ENCODE results near the gene KIRREL3.
"Not testable (repeated sequence)": the region's sequence is repeated elsewhere in the genome, so short reads cannot be mapped to it uniquely, and the experiment has no call there.

KIRREL3 gene

GRCh38 chr11:126403022-126403581 lies 597.5 kb downstream of the KIRREL3 start:
- ATAC-seq (no peak), DNase-seq (no peak)

- no peak for DNase-seq
- ATAC-seq = no peak
Measured at GRCh38 chr11:126400479-126400878, 600.1 kb downstream of the KIRREL3 start.

DNA sequence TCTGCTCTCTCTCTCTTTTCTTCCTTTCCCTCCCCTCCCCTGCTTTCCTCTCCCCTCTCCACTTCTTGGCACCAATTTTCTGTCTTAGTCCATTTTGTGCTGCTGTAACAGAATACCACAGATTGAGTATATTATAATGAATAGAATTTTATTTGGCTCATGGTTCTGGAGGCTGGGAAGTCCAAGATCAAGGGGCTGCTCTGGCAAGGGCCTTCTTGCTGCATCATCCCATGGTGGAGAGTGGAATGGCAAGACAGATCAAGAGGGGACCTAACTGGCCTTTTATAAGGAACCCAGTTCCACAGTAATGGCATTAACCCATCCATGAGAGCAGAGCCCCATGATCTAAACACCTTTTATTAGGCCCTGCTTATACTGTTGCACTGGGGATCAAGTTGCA lies 600.6 kb downstream of the KIRREL3 start:
- DNase-seq (no peak), ATAC-seq (no peak)

- no peak for DNase-seq
- ATAC-seq = no peak
Measured at GRCh38 chr11:126398721-126399120, 601.8 kb downstream of the KIRREL3 start.

DNA sequence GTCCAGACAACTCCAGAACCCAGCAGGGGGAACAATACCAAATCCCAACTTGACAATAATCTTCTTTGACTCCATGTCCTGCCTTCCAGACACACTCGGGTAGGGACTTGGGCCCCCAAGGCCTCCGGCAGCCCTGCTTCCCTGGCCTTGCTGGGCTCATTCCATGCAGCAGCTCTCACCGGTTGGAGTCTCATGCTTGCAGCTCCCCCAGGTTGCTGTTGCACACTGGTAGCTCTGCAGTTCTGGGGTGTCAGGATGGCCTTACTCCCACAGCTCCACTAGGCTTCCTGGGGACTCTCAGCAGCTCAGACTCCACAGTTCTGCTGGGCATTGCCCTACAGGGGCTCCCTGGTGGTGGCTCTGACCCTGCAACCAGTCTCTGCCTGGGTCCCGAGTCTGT lies 602.3 kb downstream of the KIRREL3 start:
- DNase-seq (no peak), ATAC-seq (no peak)

DNA sequence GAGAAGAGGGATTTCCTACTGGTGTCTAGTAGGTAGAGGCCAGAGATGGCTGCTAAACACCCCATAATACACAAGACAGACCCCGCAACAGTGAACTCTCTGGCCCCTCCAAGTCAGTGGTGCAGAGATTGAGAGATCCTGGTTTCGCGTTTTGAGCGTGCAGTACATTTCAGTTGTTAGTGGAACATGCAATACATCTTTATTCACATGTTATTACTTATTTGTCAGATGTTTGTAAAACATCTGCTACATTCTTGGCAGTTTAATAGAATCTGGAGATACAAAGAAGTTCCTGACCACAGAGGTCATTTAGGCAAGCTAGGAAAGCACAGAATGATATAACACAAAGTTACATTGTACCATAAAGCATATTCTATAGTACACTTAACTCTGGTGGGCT lies 603.6 kb downstream of the KIRREL3 start:
- no peak for ATAC-seq
- DNase-seq = no peak

DNA sequence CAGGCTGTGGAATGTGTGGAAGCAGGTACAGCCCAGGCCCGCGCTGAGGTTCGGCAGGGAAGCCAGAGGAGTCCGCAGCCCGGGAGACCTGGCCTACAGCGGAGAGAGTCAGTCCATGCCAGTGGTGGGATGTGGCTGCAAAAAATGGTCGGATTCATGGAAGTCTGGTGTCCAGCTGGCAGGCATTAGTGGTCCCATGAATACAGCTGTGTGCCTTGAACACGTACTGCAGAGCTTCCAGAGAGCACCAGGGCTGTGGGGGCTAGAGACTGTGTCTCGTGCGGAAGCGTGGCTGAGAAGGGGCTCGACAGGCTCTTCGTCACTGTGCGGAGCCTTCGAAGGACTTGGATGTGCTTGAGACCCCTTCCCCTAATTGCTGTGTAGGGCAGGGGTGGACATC lies 604.3 kb downstream of the KIRREL3 start:
- ATAC-seq, DNase-seq: not testable (repeated sequence)

DNA sequence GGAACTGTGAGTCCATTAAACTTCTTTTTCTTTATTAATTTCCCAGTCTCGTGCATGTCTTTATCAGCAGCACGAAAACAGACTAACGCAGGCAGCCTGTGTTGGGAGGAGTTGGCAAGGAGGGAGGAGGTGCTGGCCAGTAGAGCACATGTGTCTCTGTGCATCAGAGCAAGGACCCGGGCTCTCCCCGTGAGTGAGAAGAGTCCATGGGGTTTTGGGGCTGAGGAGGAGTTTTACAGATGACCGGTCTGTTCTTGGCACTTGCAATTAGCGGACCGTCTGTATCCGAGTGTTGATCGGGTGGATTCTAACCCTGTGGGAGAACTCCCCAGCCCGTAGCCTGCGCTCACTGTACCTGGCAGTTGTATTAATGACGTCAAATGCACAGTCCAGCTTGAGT lies 604.8 kb downstream of the KIRREL3 start:
- DNase-seq, ATAC-seq: not testable (repeated sequence)

GRCh38 chr11:126394634-126395072 lies 605.9 kb downstream of the KIRREL3 start:
- not testable (repeated sequence) for ATAC-seq

GRCh38 chr11:126394036-126394435 lies 606.5 kb downstream of the KIRREL3 start:
- no peak for ATAC-seq
- DNase-seq = no peak

More at GRCh38 chr11:126394634-126395072, 605.9 kb downstream of the KIRREL3 start:
- not testable (repeated sequence) for DNase-seq

- ATAC-seq = no peak
- no peak for DNase-seq
Measured at GRCh38 chr11:126393143-126393542, 607.4 kb downstream of the KIRREL3 start.

DNA sequence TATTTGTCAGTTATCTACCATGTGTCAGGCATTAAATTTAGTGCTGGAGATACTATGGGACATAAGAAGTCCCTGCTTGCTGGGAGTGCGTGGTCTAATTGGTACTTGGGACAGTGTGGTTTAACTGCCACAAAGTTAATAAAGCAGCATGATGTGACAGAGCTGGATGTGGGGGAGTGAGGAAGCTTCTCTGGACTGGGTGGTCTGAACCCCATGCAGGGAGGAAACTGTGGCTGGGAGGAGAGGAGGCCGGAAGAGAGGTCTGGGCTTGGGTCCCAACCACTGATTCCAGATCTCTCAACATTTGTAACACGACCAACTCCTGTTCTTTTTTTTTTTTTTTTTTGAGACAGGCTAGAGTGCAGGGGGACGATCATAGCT lies 607.9 kb downstream of the KIRREL3 start:
- no peak for ATAC-seq
- no peak for DNase-seq

DNA sequence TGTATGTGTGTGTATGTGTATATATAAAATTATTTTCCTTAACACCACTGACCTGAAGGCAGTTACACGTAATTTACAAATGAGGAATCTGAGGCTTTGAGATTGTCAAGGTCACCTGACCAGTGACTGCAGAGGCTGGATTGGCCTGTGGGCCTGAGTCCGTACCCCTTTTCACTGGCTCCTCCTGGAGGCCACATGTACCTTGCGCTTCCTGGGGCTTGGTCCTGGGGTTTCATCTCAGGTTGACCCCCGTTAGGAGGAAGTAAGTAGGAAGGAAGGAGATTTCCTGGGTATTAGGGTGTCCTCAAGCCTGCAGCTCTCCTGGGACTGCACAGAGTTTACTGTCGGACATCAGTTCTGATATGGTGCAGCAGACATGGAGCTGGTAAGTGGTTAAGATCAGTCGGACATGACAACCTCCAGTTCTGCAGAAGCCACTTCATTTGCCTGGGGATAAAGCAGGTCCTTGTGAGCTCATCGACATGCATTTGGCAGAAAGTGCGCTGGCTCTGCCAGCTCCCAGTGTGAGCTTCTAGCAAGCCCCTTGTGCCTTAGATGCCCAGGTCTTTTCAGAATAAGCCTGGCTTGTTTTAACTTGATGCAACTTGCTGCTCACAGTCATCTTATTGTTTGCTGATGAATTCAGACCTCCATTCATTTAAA lies 608.5 kb downstream of the KIRREL3 start:
- ATAC-seq = peak; percentile 28

DNA sequence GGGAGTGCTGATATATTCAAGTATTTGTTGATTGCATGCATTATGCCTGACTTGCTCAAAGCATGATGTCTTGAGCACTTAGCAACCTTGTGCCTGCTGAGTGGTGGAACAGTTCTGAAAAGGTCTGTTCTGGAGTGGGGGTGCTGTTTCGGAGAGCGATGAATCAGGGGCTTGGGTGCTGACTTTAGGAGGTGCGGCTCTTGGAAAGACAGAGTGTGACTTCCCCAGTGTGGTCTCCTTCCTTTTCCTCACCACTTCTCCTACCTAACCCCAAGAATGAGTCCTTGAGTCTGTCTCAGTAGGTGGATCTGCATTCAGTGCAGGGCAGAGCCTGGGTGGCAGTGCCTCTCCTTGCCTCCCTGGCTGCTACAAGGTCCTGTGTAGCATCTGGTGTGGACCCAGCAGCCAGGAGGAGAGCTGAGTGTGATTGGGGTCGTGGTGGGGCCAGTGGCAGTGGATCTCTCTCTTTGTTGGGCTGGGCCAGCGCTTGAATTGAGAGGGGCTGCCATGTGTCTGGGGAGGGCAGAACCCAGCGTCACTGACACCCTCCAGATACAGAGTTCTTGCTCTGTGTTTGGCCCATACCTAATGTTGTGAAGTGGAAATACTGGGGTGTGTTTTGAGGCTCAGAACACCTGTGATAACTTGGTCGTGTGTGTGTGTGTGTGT lies 609.1 kb downstream of the KIRREL3 start:
- ATAC-seq (no peak), DNase-seq (no peak)

More for the DNA sequence above, 608.5 kb downstream of the KIRREL3 start:
- DNase-seq = no peak

GRCh38 chr11:126390272-126390867 lies 610.2 kb downstream of the KIRREL3 start:
- DNase-seq = no peak
- no peak for ATAC-seq

DNA sequence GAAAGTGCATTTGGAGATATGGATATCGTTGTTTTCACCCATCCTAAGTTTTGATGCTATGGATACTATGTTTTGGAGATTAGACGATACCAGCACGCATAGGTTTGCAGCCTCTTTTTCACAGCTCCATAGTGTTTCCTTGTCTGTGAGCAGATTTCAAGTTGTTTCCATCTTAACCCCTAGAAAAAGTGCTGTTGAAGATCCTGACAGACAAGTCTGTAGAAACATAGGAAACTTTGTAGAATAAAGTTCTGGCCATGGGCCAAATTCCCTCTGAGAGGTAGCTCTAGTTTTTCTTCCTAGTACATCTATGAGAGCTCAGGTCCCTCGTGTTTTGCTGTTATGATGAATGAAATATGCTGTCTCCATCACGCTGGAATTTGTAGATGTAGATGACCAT lies 612.7 kb downstream of the KIRREL3 start:
- DNase-seq (no peak), ATAC-seq (no peak)

- not testable (repeated sequence) for DNase-seq, ATAC-seq
Measured at GRCh38 chr11:126386729-126387071, 613.9 kb downstream of the KIRREL3 start.

GRCh38 chr11:126385991-126386728 lies 614.4 kb downstream of the KIRREL3 start:
- no peak for DNase-seq
- ATAC-seq = no peak

DNA sequence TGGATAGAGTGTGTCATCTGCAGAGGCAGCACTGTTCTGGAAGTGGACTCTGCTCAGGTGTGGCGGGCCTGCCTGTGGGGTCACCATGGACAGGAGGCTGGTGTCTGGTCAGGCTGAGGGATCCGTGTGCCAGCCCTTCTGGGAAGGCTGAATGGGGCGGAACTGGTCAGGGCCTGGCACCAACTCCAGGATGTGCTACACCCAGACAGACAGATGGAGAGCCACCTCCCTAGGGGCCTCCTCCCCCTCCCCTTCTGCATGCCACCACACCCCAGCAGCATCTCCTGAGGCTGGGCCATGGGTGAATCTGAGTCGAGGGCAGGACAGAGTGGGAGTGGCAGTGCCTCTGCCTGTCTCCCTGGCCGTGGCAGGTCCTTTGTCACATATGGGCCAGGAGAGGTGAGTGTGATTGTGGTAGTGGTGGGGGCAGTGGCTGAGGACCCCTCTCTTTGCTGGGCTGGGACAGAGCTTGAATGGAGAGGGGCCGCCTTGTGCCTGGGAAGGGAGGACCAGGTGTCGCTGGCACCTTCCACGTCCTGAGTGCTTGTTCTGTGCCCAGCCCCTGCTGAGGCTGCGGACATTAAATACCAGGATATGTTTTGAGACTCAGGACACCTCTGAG lies 616.0 kb downstream of the KIRREL3 start:
- DNase-seq = no peak
- ATAC-seq = peak; percentile 11

DNA sequence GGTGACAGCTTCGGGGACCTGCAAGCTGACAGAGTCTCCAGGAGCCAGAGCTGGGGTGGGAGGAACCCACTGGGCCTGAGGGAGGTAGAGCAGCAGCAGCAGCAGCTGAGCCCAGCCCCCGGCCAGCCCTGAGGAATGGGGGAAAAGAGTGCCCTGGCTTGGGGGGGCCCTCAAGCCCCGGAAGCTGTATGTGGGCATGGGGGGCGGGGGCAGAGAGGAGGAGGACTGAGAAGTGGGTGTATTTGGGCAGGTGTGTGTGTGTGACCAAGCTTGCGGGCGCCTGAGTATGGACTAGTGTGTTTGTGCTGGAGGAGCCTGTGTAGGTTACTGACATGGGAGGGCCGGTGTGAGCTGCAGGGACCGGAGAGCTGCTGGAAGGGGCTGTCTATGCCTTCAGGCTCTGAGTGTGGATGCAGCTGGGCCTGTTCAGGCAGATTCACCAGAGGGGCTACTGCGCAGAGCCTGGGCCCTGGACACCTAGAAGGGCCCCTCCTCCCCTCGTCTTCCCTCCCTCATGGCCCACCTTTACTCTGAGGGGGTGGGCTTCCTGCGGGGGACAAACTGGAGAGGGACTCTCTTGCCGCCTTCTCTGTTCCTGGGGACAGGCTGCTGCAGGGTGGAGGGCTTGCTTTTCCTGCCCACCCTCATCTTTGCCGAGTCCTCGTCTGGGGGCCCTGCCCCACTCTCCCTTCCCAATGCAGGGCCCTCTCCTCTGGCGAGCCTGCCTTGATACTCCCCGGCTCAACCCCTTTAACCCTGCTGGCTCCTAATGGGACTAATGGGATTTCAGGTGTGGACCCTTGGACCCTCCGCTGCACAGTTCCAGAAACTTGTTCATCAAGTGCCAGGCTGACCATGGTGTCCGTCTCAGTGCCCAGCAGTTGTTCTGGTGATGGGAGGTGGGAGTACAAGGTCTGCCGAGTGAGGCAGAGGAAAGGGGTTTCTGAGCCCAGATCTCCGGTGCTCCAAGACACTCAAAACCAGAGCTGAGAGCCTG lies 616.9 kb downstream of the KIRREL3 start:
- ATAC-seq = no peak

DNA sequence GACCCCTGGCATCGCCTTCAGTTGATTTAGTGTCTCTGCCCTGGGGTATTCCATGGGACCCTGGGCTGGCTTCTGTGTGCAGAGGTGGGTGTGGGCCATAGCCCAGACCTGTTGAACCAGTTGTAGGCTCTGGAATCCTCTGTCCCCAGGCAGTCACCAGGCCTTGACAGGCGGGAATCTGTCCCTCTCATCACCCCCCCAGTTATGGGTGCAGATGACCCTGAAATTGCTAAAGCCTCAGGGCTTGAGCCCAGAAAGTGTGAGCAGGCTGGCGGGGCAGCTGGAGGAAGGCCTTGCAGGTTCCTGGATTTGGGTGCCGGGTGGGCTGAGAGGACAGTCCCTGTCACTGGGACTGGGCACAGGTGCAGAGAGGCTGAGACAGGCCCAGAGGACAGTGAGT lies 617.9 kb downstream of the KIRREL3 start:
- DNase-seq, ATAC-seq: not testable (repeated sequence)

More for the DNA sequence above, 616.9 kb downstream of the KIRREL3 start:
- no peak for DNase-seq

All from stimulated activated naive CD8-positive, alpha-beta T cell treated with anti-CD3 and anti-CD28 coated beads, Interleukin-15, Interleukin-2, amounts not matched to agents 100 U/mL and 50 U/mL, for 24 hours (primary cell).